Fibroblast of lung (primary cell): ENCODE results near the gene ATP1B3.
"Not testable (repeated sequence)": the region's sequence is repeated elsewhere in the genome, so short reads cannot be mapped to it uniquely, and the experiment has no call there.

Source experiments
- CTCF ChIP-seq, 2 donors: IDR thresholded peaks in 1 of 2; conservative IDR thresholded peaks in 1 of 2; 1 replicate in 1 of 2; 2 replicates in 1 of 2; pipeline ENCODE4 v1.5.1; 2011 to 2012; ENCODE audit warnings: low read length in 2 of 2, control low read depth in 1 of 2, inconsistent platforms in 1 of 2, low read depth in 1 of 2, mild to moderate bottlenecking in 1 of 2
- EZH2 ChIP-seq: IDR thresholded peaks from 2 replicates; pipeline ENCODE4 v1.5.1; 2012; ENCODE audit warnings: low read length, control low read depth, mild to moderate bottlenecking; ENCODE audit errors: missing control alignments

- TF ChIP-seq CTCF (conservative IDR thresholded peaks at IDR 0.05 in 1 of 2, IDR thresholded peaks at IDR 0.05 in 1 of 2; ENCODE audit: low read depth in 1 of 2, low read length in 2 of 2); EZH2: not testable (repeated sequence)
These were observed 28.2 kb upstream of the ATP1B3 start for GRCh38 chr3:141848159-141848748.
